ENCODE results near the gene TEDC2.
"Not testable (repeated sequence)": the region's sequence is repeated elsewhere in the genome, so short reads cannot be mapped to it uniquely, and the experiment has no call there.

TEDC2 gene

DNA sequence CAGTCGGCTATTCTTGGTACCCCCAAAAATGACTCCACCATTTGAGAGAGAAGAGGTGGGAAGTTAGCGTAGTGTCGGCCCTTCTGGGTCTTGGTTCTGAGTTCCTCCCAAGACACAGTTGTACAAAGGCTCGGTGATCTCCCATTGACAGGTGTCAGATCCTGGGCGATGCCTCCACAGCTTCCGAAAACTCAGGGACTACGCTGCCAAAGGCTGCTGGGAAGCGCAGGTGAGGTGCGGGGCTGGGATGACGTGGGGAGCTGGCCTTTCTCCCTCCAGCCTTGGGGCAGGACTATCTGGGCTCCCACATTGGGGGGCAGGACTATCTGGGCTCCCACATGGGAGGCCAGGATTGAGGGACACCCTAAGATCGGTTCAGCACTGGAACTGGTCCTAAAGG, 20.3 kb upstream of the TEDC2 start:
- no peak for DNase-seq

GRCh38 chr16:2441143-2441804, 18.6 kb upstream of the TEDC2 start:
- DNase-seq, result not testable (repeated sequence)

DNA sequence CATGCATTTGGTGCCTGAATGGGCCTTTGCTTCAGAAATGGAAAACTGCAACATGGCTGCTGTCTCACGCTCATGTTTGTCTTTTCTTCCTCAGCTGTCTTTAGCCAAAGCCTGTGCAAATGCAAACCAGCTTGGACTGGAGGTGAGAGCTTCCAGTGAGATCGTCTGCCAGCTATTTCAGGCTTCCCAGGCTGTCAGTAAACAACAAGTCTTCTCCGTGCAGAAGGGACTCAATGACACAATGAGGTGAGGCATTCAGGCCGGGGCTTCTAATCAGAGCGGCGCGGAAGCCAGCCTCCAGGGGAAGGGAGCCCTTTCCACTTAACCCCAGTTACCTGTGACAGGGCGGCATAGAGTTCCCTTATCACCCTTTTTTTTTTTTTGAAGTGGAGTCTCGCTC, 16.4 kb upstream of the TEDC2 start:
- no peak for DNase-seq

GRCh38 chr16:2447920-2448583, 11.9 kb upstream of the TEDC2 start:
- no peak for DNase-seq

GRCh38 chr16:2449118-2449517, 10.8 kb upstream of the TEDC2 start:
- DNase-seq, result no peak

GRCh38 chr16:2450535-2450934, 9.4 kb upstream of the TEDC2 start:
- no peak for DNase-seq

DNA sequence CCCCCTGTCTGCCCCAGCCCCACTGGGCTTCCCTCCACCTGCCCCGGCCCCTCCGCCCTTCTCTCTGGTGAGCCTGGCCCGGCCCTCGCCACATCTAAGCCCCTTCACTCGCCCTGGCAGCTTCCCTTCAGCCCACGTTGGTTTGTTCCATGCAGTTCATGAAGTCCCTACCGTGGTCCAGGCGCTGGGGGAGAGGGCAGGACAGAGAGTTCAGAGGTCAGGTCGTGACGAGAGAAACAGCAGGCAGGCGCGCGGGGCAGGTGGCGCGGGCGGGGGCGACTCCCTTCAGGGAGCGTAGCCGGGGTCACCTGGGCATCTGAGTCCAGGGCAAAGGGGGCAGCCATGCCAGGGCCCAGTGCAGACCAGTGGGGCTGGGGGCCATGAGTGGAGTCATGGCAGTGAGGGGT, 8.9 kb upstream of the TEDC2 start:
- no peak for DNase-seq

DNA sequence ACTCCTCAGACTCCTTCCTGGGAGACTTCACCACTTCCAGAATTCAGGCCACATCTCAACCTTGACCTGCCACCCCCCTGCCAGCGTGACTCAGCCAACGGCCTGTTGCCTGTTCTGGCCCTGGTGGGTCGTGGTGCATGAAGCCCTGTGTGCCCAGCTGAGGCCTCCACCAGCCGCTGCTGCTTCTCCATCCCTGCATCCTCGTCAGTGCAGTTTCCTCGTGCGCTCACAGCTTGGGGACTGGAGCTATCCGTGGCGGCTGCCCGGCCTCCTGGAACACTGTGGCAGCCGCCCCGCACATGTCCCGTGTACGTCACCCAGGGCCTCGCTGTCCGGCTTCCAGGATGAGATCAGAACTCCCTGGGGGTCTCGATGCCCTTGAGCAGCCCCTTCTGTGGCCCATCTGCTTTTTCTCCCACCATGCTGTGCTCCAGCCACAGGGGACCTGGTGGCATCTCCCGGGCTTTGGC, 8.0 kb upstream of the TEDC2 start:
- DNase-seq, result no peak

GRCh38 chr16:2452650-2453049, 7.3 kb upstream of the TEDC2 start:
- no peak for DNase-seq

DNA sequence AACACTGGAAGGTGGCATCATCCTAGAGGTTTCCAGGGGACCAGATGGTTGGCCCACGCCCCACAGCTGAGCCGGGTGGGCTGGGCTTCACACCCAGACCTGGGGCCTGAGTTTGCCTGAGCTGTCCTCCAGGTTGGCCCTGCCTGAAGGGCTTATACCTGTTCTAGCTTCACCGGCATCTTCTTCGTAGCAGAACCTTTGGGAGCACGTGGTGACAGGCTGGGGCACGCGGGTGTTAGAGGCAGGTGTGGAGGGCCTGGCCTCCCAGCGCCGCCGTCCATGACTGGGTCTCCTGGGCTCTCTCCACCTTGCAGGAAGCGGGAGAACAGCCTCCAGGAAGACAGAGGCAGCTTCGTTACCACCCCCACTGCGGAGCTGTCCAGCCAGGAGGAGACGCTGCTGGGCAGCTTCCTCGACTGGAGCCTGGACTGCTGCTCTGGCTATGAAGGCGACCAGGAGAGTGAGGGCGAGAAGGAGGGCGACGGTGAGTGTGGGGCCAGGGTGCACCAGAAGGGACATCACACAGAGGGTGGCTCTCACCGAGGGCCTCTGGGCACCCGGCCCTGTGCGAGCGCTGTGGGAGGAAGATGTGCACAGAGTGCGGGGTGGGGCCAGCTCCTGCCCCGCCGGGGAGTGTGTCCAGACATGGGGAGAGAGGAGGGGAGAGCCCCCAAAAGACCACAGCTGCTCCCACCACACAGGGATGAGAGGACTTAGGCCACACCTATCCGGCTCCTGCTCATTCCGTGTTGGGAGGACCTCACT, 4.6 kb upstream of the TEDC2 start:
- no peak for DNase-seq

GRCh38 chr16:2456551-2457153, 3.3 kb upstream of the TEDC2 start:
- DNase-seq, result no peak

DNA sequence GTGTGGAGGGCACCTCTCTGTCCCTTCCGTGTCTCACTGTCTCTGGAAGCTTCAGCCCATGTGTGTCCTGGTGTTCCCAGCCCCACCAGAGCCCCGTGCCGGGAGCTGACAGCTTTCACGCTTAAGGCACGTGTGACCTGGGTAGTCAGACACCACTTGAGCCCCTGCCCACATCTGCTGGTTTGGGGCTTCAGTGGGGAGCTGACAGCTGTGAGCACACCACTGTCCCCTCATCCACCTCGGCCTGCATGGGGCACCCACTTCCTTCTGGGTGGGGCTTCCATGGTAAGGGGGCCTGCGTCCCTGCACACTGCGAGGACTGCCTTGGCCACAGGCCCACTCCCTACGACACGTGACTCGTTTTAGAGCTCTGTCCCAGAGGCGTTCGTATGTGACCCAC, 2.6 kb upstream of the TEDC2 start:
- no peak for DNase-seq

DNA sequence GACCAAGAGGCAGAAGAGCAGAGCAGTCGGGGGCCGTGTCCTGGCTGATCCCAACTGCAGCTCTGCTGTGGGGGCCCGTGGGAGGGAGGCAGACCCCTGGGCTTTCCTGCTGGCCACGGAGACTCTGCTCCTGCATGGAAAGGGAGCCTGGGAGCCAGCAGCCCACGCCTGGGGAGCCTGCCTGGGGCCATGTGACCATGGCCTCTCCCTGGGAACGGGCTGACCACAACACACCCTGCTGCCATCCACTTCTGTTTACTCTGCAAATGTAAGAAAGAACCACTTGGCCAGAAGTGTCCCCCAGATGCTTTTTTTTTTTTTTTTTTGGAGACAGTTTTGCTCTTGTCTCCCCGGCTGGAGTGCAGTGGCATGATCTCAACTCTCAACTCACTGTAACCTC, 2.0 kb upstream of the TEDC2 start:
- DNase-seq, result no peak

DNA sequence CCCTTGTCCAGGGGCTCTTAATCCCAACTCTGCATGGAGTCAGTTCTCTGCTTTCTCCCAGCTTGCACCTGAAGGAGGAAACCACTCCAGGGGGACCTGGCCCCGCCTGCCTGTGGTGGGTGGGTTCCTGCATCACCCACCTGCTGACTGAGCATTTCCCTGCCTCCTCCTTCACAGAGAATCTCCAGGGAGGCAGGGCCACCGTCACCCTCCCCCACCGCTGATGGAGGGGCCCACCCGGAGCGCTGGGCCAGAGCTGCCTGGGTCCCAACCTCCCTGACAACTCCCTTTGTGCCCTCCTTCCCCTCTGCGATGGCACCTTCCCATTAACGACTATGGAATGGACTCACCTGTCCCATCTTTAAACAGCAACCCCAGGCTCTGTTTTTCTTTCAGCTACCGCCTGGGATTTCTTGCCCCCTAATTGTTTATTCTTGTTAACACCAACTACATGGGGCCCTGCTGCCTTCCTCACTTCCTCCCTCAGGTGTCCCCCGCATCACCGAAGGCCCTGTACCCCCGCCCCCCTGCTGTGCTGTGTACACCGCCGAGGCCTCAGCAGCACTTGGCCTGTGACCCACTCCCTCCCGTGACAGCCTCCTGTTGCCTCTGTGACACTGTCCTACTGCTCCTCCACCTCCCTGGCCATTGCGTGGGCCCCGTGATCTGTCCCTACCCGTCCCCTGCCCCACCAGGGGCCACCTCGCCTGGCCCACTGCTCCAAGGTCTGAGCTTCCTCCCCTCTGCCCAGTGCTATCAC, 842 bp upstream of the TEDC2 start:
- DNase-seq, result no peak

DNA sequence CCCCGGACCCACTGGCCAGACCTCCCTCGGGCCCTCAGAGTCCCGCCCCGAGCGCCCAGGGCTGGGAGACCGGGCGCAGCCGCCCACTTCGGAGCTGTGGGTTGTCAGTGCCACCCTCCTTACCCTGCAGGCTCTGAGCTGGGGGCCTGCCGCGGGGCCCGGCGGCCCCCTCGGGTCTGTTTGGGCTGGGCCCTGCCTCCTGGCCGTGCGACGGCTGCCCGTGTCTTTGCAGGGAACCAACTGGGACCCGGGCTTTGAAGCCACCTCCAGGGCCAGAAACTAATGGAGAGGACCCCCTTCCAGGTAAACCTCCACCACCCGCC, 443 bp downstream of the TEDC2 start:
- DNase-seq, result no peak

GRCh38 chr16:2460916-2461315, 1.0 kb downstream of the TEDC2 start:
- no peak for DNase-seq

GRCh38 chr16:2462031-2462866, 2.3 kb downstream of the TEDC2 start:
- DNase-seq, result no peak

- no peak for DNase-seq
Observed at GRCh38 chr16:2464333-2464732, 4.4 kb downstream of the TEDC2 start.

- DNase-seq, result no peak
Observed at GRCh38 chr16:2465653-2466415, 5.9 kb downstream of the TEDC2 start.

DNA sequence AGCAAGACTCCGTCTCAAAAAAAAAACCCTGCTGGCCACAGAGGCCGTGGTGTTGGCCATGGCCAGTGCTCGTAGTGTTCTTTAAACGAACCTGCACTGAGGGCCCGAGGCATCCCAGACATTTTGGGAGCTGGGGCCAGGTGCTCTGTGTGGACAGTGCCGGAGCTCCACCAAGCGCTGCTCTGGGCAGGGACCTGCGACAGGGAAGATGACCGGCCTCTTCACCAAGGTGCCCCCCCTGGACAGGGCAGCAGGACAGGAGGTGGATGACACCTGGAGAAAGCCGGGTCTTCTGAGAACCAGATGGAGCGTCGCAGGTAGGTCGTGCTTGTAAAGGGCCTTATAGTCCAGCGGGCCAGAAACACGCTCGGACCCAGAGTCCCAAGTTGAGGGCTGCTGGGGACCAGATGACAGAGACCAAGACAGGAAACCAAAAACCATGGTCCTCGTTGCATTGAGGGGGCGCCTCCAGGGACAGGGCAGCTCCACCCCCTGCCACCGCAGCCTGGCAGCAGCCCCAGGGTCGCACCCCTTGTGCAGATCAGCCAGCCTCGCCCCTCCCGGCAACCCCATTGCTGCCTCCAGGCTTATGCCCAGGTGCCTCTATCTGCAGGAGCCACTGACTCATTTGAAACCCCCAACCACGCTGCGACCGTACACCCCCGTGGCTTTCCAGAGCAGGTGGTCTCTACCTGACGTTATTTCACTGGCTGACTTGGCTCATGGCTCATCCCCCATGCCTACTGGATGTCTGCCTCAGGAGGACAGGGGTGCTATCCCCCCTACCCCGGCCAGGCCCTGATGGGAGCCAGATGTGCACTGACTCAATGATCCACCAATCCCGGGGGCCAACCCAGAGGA, 7.0 kb downstream of the TEDC2 start:
- no peak for DNase-seq
